Left lung (tissue), 10 donors: Measurements from ENCODE around the gene CADM4. TPM values are rescaled to one million over a fixed set of nuclear protein-coding genes. Genes with fewer than 3 reads are reported as not detected.

ENCODE experiments used
- ATAC-seq: fragments of 200-7000 bp; cut with Tn5 transposase; one replicate; pipeline ENCODE4 v1.9.1; 2020; ENCODE audit warnings: moderate library complexity
- DNase-seq, 4 donors: peaks; one replicate each; pipeline ENCODE4 v3.0.0-alpha.2; 2013 to 2020
- H3K27ac ChIP-seq, 2 donors: fragments of 200-600 bp; sonication (generic) in 1 of 2; one replicate each; pipeline versions ENCODE4 v1.5.0 to v1.8.0; 2020 to 2021
- H3K27me3 ChIP-seq, 2 donors: fragments of 200-600 bp; sonication (generic) in 1 of 2; one replicate each; pipeline versions ENCODE4 v1.5.0 to v1.8.0; 2020 to 2021
- H3K36me3 ChIP-seq, 2 donors: fragments of 200-600 bp; sonication (generic) in 1 of 2; one replicate each; pipeline versions ENCODE4 v1.5.0 to v1.8.0; 2020 to 2021
- H3K4me1 ChIP-seq, 2 donors: fragments of 200-600 bp; one replicate each; pipeline ENCODE4 v1.8.0; 2021
- H3K4me3 ChIP-seq, 2 donors: fragments of 200-600 bp; sonication (generic) in 1 of 2; one replicate each; pipeline versions ENCODE4 v1.5.0 to v1.8.0; 2020 to 2021; ENCODE audit warnings: mild to moderate bottlenecking in 1 of 2
- H3K9me3 ChIP-seq, 2 donors: fragments of 200-600 bp; sonication (generic) in 1 of 2; one replicate each; pipeline versions ENCODE4 v1.5.0 to v1.8.0; 2020 to 2021
- intact Hi-C, 2 donors: fragments of 100-400 bp; cut with DNase I; formaldehyde crosslinking; loops; one replicate each; pipeline versions ENCODE4 v1.11.2 to v1.14.2; 2022
- polyA plus RNA-seq, 6 donors: library from polyadenylated mRNA; unstranded; fragments of 120-200 nt; gene quantifications; one replicate each; pipeline ENCODE4 v1.2.1, GENCODE V29; 2013; ENCODE audit not compliant: insufficient read length in 6 of 6
- total RNA-seq, 2 donors: library from RNA; stranded (reverse); fragmentation: NEBNext Ultra II Directional; extraction: Animal tissue kit (Norgen Biotek cat#: 25700); gene quantifications; one replicate each; pipeline ENCODE4 v1.2.1, GENCODE V29; 2021
- TF ChIP-seq, protein P1 (sequence below), 2 donors: fragments of 200-600 bp; sonication (generic) in 1 of 2; IDR thresholded peaks; one replicate each; pipeline versions ENCODE4 v1.5.0 to v1.8.0; 2021; ENCODE audit warnings: antibody characterized with exemption in 2 of 2
- donor health status: DM: no; HTN: yes; CAD: no.
- donor health status: DM: no; HTN: no; CAD: no.

The CADM4 gene
- total and polyA plus RNA-seq, 8 donors, result 4.7 to 24.0 (median 19.6) TPM

DNA sequence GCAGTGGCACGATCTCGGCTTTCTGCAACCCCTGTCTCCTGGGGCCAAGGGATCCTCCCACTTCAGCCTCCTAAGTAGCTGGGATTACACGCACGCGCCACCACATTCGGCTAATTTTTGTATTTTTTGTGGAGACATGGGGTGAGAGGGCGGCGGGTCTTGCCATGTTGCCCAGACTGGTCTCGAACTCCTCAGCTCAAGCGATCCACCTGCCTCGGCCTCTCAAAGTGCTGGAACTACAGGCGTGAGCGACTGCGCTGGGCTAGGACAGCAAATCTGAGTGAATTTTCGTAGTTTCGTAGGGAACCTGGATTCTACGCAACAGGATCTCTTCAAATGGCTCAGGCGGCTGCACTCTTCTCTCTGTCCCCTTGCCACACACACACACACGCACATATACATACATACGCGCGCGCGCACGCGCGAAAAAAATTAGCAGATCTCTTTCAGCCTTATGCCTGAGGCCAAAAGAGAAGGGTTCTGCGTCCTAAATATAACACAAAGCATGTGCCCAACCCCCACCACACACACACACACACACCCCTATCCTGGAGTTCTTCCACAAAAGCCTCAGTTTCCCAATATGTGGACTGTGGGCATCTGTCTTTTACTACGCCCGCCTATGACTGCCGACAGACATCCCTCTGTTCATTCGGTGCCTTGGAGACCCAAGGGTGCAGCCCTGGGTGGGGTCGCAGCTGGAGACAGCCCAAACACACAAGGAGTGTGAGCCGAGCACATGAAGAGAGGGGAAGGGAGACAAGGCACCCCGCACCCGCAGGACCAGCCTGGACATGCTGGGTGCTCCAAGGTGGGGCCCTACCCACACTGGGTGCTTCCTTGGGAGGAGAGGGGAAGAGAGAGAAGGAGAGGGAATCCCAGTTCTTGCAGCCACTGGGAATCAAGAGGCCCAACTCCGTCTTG lies 63.4 kb downstream of the CADM4 start:
- H3K9me3 ChIP-seq, result no peaks in the 10 kb centered on the region
- H3K4me1 ChIP-seq, result peaks cover 6 to 42% of the 10 kb centered on the region in 2 donors
- H3K27me3 ChIP-seq, result no peaks in the 10 kb centered on the region
- ATAC-seq (no peak), DNase-seq (no peak)
- H3K4me3 ChIP-seq, result peak overlapping the region; percentile 74 to 86
- H3K36me3 ChIP-seq, result peaks cover 0 to 3% of the 10 kb centered on the region in 2 donors
- intact Hi-C loops, result no loop called here
- H3K27ac ChIP-seq, result peak overlapping the region; percentile 47 to 82
- TF ChIP-seq, protein P1, sequence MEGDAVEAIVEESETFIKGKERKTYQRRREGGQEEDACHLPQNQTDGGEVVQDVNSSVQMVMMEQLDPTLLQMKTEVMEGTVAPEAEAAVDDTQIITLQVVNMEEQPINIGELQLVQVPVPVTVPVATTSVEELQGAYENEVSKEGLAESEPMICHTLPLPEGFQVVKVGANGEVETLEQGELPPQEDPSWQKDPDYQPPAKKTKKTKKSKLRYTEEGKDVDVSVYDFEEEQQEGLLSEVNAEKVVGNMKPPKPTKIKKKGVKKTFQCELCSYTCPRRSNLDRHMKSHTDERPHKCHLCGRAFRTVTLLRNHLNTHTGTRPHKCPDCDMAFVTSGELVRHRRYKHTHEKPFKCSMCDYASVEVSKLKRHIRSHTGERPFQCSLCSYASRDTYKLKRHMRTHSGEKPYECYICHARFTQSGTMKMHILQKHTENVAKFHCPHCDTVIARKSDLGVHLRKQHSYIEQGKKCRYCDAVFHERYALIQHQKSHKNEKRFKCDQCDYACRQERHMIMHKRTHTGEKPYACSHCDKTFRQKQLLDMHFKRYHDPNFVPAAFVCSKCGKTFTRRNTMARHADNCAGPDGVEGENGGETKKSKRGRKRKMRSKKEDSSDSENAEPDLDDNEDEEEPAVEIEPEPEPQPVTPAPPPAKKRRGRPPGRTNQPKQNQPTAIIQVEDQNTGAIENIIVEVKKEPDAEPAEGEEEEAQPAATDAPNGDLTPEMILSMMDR (IDR thresholded peaks at IDR 0.05), result no peak

DNA sequence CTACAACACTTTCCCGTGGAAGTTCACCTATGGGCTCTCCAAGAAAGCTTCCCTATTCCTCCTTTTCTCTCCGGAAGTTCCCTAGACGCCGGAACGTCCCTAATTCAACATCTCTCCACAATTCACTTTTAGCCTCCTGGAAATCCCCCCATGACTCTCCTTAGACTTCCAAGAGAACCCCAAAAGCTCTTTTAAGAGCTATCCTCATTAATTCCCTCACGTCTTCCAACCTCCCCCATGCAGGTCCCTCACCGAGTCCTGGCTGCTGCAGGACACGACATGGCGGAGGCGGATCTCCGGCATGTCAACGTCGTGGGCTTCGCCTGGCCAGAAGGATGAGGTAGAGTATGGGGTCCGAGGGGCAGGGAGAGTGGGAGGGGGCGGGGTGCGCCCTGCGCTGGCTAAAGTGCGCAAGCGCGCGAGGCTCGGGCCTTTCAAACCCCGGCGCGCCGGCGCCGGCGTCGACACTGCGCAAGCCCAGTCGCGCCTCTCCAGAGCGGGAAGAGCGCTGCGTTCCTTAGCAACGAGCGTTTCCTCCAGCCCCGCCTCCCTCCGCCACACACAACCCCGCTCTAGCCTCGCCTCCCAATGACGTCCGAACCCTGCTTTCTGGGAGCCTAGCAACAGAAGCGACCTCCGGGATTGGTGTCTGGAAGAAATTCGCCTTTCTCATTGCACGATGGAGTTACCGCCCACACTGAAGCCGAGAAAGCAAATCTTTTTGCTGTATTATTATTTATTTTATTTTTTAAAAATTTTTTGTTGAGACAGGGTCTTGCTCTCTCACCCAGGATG lies 64.3 kb downstream of the CADM4 start, which contains the start of the genes PINLYP and XRCC1:
TSS of gene PINLYP (plus strand) at position 646 of the 795 bp plus-strand sequence. CDS start 1,391 bp downstream, outside the sequence.
TSS of gene XRCC1 (minus strand) at position 372 of the 795 bp plus-strand sequence. CDS start at position 303, 69 bp downstream.
- ATAC-seq, result peak; percentile 98
- intact Hi-C loops, result no loop called here

DNA sequence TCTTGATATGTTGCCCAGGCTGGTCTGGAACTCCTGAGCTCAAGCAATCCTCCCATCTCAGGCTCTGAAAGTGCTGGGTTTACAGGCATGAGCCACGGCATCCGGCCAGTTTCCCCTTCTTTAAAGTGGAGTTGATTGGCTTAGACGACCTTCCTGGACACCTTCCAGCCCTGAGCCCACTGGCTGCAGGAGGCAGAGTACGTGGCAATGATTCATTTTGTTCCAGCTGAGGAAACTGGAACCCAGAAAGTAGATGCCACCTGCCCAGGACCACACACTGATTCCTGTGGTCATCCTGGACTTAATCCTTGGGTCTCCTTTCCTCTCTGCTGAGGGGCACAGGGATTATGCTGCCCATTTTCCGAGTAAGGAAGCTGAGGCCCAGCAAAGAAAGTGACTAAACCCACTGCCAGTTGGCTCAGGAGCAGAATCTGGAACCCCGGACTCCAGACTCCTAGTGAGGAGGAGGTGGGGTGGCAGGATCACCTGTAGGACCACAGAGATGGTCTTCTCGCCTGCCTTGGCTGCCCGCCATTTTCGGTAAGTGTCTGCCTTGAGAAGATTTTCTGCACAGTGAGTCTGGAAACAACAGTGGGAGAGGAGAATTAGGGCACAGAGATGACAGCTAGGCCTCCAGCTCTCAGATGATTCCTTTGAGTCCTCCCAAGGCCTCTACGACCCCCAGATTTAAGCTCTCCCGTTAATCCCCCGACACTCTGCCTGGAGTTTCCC lies 65.1 kb downstream of the CADM4 start:
- no peaks in the 10 kb centered on the region for H3K27me3 ChIP-seq
- TF ChIP-seq, protein P1 (IDR thresholded peaks at IDR 0.05), result no peak
- H3K4me3 ChIP-seq, result peak overlapping the region; percentile 74 to 86
- no peaks in the 10 kb centered on the region for H3K9me3 ChIP-seq
- peaks cover 6 to 28% of the 10 kb centered on the region in 2 donors for H3K4me1 ChIP-seq
- ATAC-seq, result no peak
- H3K27ac ChIP-seq, result peak overlapping the region; percentile 65 to 82
- no peak for DNase-seq
- peaks cover 0 to 6% of the 10 kb centered on the region in 2 donors for H3K36me3 ChIP-seq
- intact Hi-C loops, result no loop called here

More for the DNA sequence above, 64.3 kb downstream of the CADM4 start, which contains the start of the genes PINLYP and XRCC1:
- TF ChIP-seq, protein P1 (IDR thresholded peaks at IDR 0.05), result no peak
- Histone ChIP-seq H3K9me3 (no peaks in the 10 kb centered on the region), H3K27me3 (no peaks in the 10 kb centered on the region), H3K36me3 (peaks cover 0 to 6% of the 10 kb centered on the region in 2 donors), H3K4me3 (peak within 1 kb of the TSS; percentile 74 to 86), H3K27ac (peak within 1 kb of the TSS; percentile 65 to 82), H3K4me1 (peaks cover 6 to 33% of the 10 kb centered on the region in 2 donors)
- DNase-seq, result peak; percentile 97 to 100 (median 99)

Other genes starting within 250 kb of the CADM4 start
- not detected for gene TEX101, start 225.0 kb downstream of the CADM4 start, total RNA-seq
- not detected for gene TEX101, start 225.0 kb downstream of the CADM4 start, polyA plus RNA-seq
- gene LYPD3, start 174.2 kb downstream of the CADM4 start, total RNA-seq, result 1 to 10 TPM in 1 of 2 donors, under 1 TPM in 1; 0.73 to 1.1 TPM
- gene LYPD3, start 174.2 kb downstream of the CADM4 start, polyA plus RNA-seq, result 1 to 10 TPM; 1.2 to 2.1 (median 1.2) TPM
- 1 to 10 TPM; 4.5 to 8.3 TPM for gene PHLDB3, start 135.1 kb downstream of the CADM4 start, total RNA-seq
- 10 to 100 TPM in 3 of 6 donors, 1 to 10 TPM in 3; 7.5 to 13.3 (median 10.1) TPM for gene PHLDB3, start 135.1 kb downstream of the CADM4 start, polyA plus RNA-seq
- 10 to 100 TPM; 37.5 to 39.8 TPM for gene ETHE1, start 112.6 kb downstream of the CADM4 start, total RNA-seq
- gene ETHE1, start 112.6 kb downstream of the CADM4 start, polyA plus RNA-seq, result 10 to 100 TPM; 17.1 to 20.5 (median 19.9) TPM
- gene ZNF575, start 106.7 kb downstream of the CADM4 start, total RNA-seq, result 1 to 10 TPM; 2.1 to 2.5 TPM
- 1 to 10 TPM; 1.2 to 3.3 (median 2.2) TPM for gene ZNF575, start 106.7 kb downstream of the CADM4 start, polyA plus RNA-seq
- gene XRCC1, start 64.3 kb downstream of the CADM4 start, total RNA-seq, result 10 to 100 TPM; 25.2 to 30.6 TPM
- gene XRCC1, start 64.3 kb downstream of the CADM4 start, polyA plus RNA-seq, result 10 to 100 TPM; 52.8 to 70.0 (median 57.4) TPM
- 1 to 10 TPM; 6.2 to 7.1 TPM for gene PINLYP, start 64.0 kb downstream of the CADM4 start, total RNA-seq
- 10 to 100 TPM; 15.4 to 21.2 (median 18.2) TPM for gene PINLYP, start 64.0 kb downstream of the CADM4 start, polyA plus RNA-seq
- 10 to 100 TPM; 22.0 to 27.6 TPM for gene IRGQ, start 43.7 kb downstream of the CADM4 start, total RNA-seq
- gene IRGQ, start 43.7 kb downstream of the CADM4 start, polyA plus RNA-seq, result 10 to 100 TPM; 15.1 to 18.5 (median 17.1) TPM
- 10 to 100 TPM; 11.5 to 14.4 TPM for gene ZNF576, start 43.3 kb downstream of the CADM4 start, total RNA-seq
- 10 to 100 TPM in 5 of 6 donors, 1 to 10 TPM in 1; 9.3 to 12.3 (median 10.8) TPM for gene ZNF576, start 43.3 kb downstream of the CADM4 start, polyA plus RNA-seq
- gene SRRM5, start 27.8 kb downstream of the CADM4 start, total RNA-seq, result under 1 TPM; 0.10 to 0.32 TPM
- 1 to 10 TPM; 1.1 to 2.5 (median 2.2) TPM for gene SRRM5, start 27.8 kb downstream of the CADM4 start, polyA plus RNA-seq
- 10 to 100 TPM; 24.7 to 41.5 TPM for gene ZNF428, start 20.2 kb downstream of the CADM4 start, total RNA-seq
- 10 to 100 TPM; 71.8 to 99.9 (median 88.1) TPM for gene ZNF428, start 20.2 kb downstream of the CADM4 start, polyA plus RNA-seq
- 100 to 1,000 TPM in 1 of 2 donors, 10 to 100 TPM in 1; 76.5 to 119 TPM for gene PLAUR, start 30.3 kb upstream of the CADM4 start, total RNA-seq
- gene PLAUR, start 30.3 kb upstream of the CADM4 start, polyA plus RNA-seq, result 10 to 100 TPM; 13.7 to 22.0 (median 17.8) TPM
- gene IRGC, start 76.2 kb upstream of the CADM4 start, total RNA-seq, result not detected
- not detected for gene IRGC, start 76.2 kb upstream of the CADM4 start, polyA plus RNA-seq
- 10 to 100 TPM; 40.9 to 49.6 TPM for gene SMG9, start 115.1 kb upstream of the CADM4 start, total RNA-seq
- 10 to 100 TPM; 48.5 to 66.2 (median 55.7) TPM for gene SMG9, start 115.1 kb upstream of the CADM4 start, polyA plus RNA-seq
- gene KCNN4, start 141.1 kb upstream of the CADM4 start, total RNA-seq, result 10 to 100 TPM in 1 of 2 donors, 1 to 10 TPM in 1; 9.6 to 21.5 TPM
- gene KCNN4, start 141.1 kb upstream of the CADM4 start, polyA plus RNA-seq, result 1 to 10 TPM in 5 of 6 donors, under 1 TPM in 1; 0.67 to 4.3 (median 2.0) TPM
- gene LYPD5, start 162.6 kb upstream of the CADM4 start, total RNA-seq, result 1 to 10 TPM; 2.2 to 6.3 TPM
- under 1 TPM; 0.20 to 0.80 (median 0.46) TPM for gene LYPD5, start 162.6 kb upstream of the CADM4 start, polyA plus RNA-seq
- gene ZNF283, start 187.5 kb upstream of the CADM4 start, total RNA-seq, result 10 to 100 TPM in 1 of 2 donors, 1 to 10 TPM in 1; 8.1 to 10.4 TPM
- 10 to 100 TPM; 19.2 to 26.8 (median 22.6) TPM for gene ZNF283, start 187.5 kb upstream of the CADM4 start, polyA plus RNA-seq
- 1 to 10 TPM; 2.1 to 6.1 TPM for gene ZNF404, start 244.1 kb upstream of the CADM4 start, total RNA-seq
- 10 to 100 TPM; 16.0 to 22.6 (median 21.1) TPM for gene ZNF404, start 244.1 kb upstream of the CADM4 start, polyA plus RNA-seq